ENCODE measurements around the gene CMC1. TPM values are rescaled to one million over a fixed set of nuclear protein-coding genes. Genes with fewer than 3 reads are reported as not detected.

Gene CMC1
- total RNA-seq, 1 donor from 2014 or later = 16.9 TPM

Other genes with a start within 250 kb of the CMC1 start
- 1.7 TPM for gene ZCWPW2, start 107.1 kb downstream of the CMC1 start, total RNA-seq
- 65.4 TPM for gene AZI2, start 107.2 kb downstream of the CMC1 start, total RNA-seq